ENCODE data around the gene LUC7L.
"Not testable (repeated sequence)": the region's sequence is repeated elsewhere in the genome, so short reads cannot be mapped to it uniquely, and the experiment has no call there.

LUC7L gene

GRCh38 chr16:228151-228851, 948 bp downstream of the LUC7L start:
- DNase-seq: no peak

DNA sequence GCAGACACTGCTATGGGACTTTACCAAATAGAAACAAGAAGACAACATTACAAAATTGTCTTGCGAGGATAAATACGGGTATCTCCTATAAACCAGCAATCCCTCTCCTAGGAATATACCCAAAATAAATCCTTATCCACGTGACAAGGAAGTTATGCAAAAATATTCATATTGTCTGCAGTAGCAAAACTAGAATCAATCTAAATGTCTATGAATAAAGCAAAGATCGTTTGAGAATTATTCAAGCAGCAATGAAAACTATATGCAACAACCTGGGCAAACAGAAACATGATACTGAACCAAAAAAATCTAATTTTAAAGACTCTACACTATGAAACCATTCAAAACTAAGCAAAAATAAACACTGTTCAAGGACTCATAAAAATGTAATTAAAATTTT, 9.2 kb downstream of the LUC7L start:
- DNase-seq: no peak

DNA sequence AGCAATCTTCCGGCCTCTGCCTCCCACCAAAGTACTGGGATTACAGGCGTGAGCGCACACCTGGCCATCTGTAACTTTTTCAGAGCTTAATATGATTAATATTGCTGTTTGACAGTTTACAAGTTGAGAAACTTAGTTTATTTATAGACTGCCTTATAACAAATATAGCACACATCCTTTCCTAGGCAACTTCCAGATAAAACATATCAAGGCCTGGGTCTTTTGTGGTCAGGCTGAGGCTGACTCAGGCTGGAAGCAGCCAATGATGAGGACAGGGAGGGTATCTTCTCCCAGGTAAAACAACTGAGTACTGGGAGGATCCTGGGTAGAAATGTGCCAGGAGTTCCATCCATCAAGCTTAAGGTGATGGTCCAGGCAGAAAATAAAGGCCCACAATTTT, 16.2 kb downstream of the LUC7L start:
- DNase-seq: no peak

- not testable (repeated sequence) for DNase-seq
Measured at GRCh38 chr16:211631-212180, 17.5 kb downstream of the LUC7L start.

DNA sequence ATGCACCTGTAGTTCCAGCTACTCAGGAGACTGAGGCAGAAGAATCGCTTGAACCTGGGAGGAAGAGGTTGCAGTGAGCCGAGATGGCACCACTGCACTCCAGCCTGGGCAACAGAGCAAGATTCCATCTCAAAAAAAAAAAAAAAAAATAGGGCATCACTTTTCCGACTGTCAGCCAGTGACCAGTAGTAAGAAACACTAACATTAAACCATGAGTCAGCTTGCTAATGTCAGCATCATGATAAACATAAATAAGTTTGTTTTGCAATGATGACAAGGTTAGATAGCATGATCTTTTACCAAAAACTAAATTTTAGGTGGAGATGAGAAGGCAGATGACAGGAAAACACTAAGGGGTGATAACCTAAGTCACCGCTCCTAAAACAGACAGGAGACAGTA, 19.9 kb downstream of the LUC7L start:
- DNase-seq: not testable (repeated sequence)

- not testable (repeated sequence) for DNase-seq
Measured at GRCh38 chr16:204046-204445, 25.2 kb downstream of the LUC7L start.

DNA sequence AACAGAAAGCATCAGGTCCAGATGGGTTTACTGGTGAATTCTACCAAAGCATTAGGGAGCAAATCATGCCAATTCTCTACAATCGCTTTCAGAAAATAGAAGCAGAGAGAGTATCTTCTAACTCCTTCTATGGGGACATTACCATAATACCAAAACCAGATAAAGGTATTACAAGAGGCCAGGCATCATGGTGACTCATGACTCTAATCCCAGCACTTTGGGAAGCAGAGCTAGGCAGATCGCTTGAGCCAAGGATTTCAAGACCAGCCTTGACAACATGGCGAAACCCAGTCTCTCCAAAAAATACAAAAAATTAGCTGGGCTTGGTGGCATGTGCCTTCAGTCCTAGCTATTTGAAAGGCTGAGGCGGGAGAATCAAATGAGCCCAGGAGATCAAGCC, 26.0 kb downstream of the LUC7L start:
- no peak for DNase-seq

- no peak for DNase-seq
Measured at GRCh38 chr16:200388-200787, 28.9 kb downstream of the LUC7L start.

DNA sequence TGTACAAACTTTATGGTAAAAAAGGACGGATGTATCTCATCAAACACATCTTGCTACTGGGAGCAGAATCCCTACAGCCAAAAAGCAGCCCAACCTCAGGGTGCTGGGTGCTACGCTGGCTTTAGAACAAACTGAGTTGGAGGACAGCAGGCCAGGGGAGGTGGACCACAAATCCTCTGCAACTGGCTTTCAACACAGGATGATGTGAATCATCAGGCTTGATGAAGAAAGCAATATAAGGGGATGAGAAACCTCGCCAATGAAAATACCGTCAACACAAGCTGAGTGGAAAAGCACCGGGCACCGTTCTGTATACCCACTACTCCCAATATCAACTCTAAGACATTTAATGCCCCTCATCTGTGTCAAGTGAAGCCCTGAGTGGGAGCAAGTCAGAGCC, 34.7 kb downstream of the LUC7L start:
- no peak for DNase-seq

DNA sequence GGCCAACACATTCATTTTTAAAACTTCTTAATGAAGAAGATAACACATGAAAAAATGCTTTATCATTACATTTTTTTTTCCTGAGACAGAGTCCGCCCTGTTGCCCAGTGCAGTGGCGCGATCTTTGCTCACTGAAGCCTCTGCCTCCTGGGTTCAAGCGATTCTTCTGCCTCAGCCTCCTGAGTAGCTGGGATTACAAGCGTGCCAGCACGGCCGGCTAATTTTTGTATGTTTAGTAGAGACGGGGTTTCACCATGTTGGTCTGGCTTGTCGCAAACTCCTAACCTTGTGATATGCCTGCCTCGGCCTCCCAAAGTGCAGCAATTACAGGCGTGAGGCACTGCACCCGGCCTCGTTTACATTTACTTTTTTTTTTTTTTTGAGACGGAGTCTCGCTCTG, 35.8 kb downstream of the LUC7L start:
- no peak for DNase-seq

DNA sequence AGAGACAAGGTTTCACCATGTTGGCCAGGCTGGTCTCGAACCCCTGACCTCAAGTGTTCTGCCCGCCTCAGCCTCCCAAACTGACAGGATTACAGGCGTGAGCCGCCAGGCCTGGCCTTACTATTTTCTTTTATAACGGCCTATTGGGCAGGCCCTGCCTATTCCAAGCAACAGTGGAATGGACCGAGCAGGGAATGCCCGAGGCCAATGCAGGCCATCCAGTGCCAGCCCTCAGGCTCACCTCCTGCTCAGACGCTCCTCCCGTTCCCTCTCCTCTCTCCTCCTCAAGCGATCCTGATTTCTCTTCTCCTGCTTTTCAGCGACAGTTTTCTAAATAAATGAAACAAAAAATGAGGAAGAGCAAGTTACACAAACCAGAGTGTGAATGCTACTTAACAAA, 36.6 kb downstream of the LUC7L start:
- no peak for DNase-seq

GRCh38 chr16:191831-192230, 37.4 kb downstream of the LUC7L start:
- DNase-seq: no peak

GRCh38 chr16:189604-190186, 39.6 kb downstream of the LUC7L start:
- DNase-seq: no peak

GRCh38 chr16:188674-189073, 40.6 kb downstream of the LUC7L start:
- DNase-seq: no peak

GRCh38 chr16:187330-187729, 41.9 kb downstream of the LUC7L start:
- DNase-seq: no peak

DNA sequence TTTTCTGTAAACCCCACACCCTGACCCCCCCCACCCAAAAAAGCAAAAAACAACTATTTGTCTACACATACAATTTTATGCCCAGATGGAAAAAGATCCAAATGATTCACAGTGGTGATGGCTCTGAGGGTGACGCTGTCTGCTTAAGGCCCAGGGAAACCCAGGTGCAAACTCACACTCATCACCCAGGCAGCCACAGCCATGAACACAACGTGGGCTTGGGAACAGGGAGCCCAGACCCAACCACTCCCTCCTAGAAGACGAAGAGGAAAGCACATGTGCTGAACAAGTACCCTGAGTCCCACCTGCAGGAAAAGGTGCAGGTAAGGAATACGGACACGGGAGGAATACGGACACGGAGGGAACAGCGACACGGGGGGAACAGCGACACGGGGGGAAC, 43.6 kb downstream of the LUC7L start:
- no peak for DNase-seq

DNA sequence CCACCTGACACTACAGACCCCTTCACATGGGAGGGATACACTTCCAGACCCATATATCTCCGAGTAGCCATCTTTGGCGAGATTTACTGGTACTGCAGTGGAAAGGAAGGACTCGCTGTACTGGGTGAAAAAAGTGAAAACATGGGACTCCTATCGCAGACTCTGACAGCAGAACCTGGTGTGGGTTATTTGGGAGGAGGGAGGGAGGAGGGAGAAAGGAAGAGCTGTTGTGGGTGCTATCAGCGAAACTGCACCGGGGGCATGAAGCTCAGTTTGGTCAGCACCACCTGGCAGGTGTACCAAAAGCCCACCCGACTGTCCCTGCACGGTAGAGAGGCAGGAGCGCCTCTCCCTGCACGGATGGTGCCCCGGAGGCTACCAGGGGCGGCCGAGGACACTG, 44.0 kb downstream of the LUC7L start:
- no peak for DNase-seq

DNA sequence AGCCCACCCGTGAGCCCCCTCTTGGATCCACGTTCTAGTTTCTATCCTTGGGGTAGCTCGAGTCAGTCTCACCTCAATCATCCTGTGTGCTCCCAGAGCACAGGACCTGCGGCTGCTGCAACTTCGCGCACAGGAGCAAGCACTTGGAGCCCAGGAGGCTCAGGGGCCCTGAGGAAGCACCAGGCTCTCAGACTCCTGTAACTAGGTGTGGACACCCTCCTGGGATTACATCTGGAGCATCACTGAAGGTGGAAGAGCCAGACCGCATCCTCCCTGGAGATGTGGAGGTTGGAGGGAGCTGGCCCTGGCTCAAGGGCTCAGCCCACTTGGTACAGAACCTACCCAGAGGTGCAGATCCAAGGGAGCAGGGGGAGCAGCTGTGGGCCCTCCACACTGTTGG, 46.2 kb downstream of the LUC7L start:
- no peak for DNase-seq

DNA sequence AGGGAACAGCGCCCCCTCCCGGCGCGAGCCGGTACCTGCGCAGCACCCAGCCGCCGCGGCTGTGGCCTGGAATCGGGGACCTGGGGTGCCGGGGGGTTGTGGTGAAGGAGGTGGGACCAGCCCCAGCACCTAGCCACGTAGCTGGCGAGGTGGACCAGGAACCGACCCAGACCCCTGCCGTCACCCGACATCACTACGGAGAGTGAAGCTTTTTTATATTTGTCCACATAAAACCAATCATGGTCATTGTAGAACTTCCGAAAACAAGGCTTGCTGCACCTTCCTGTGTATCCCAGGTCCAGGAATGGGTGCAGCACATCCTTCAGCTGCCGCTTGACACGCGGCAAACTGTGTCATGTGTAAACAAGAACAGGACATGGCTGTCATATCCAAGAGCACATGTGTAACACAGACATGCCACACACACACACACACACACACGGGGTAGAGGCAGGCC, 47.7 kb downstream of the LUC7L start:
- no peak for DNase-seq

- DNase-seq: no peak
Measured at GRCh38 chr16:180681-181564, 48.3 kb downstream of the LUC7L start.

DNA sequence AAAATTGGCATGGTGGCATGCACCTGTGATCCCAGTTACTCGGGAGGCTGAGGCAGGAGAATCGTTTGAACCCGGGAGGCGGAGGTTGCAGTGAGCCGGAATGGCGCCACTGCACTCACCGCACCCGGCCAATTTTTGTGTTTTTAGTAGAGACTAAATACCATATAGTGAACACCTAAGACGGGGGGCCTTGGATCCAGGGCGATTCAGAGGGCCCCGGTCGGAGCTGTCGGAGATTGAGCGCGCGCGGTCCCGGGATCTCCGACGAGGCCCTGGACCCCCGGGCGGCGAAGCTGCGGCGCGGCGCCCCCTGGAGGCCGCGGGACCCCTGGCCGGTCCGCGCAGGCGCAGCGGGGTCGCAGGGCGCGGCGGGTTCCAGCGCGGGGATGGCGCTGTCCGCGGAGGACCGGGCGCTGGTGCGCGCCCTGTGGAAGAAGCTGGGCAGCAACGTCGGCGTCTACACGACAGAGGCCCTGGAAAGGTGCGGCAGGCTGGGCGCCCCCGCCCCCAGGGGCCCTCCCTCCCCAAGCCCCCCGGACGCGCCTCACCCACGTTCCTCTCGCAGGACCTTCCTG, 49.1 kb downstream of the LUC7L start, which contains the start of gene HBQ1:
Gene HBQ1 (plus strand): TSS at position 359 of the 575 bp plus-strand sequence. CDS start 28 bp downstream, at position 387.
- DNase-seq: no peak

DNA sequence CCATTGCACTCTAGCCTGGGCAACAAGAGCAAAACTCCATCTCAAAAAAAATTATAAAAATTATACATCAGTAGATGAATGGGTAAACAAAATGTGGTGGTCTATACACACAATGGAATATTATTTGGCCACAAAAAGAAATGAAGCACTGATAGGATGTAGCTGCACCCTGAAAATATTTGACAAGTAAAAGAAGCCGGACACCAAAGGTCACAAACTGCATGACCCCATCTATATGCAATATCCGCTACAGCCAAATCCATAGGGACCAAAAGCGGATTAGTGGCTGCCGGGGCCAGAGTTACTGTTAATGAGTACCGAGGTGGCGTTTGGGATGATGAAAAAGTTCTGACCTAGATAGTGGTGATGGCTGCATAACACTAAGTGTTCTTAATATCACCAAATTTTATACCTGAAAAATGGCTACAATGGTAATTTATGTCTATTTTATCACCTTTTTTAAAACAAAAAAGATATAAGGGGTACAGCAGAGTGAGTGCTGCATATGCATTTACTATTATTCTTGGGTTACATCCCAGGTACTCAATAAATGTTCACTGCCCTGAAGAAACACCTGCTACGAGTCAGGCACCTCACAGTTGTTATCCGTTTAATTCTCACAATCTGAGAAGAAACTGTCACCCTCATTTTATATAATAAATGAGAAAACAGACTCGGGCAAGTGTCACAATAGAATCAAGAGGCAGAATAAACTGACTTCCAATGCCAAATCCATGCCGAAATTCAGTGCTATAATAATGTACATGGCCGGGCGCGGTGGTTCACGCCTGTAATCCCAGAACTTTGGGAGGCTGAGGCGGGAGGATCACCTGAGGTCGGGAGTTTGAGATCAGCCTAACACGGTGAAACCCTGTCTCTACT, 49.8 kb downstream of the LUC7L start:
- no peak for DNase-seq
